Neutrophil (primary cell): ENCODE data around the gene DAPK1.

Experiments
- H3K27ac ChIP-seq: fragments of 200-600 bp; sonication (generic); 2 replicates; pipeline ENCODE4 v1.5.1; 2016; ENCODE audit warnings: mild to moderate bottlenecking, moderate library complexity
- H3K27me3 ChIP-seq: fragments of 200-600 bp; sonication (generic); 2 replicates; pipeline ENCODE4 v1.6.0; 2016; ENCODE audit warnings: mild to moderate bottlenecking
- H3K36me3 ChIP-seq: fragments of 200-600 bp; sonication (generic); 2 replicates; pipeline ENCODE4 v1.5.1; 2017
- H3K4me1 ChIP-seq, 2 experiments: fragments of 200-600 bp in 1 of 2; sonication (generic) in 1 of 2; 1 replicate in 1 of 2; 2 replicates in 1 of 2; pipeline versions ENCODE4 v1.5.1 to v1.6.1; 2013 to 2016; ENCODE audit warnings: low read depth in 1 of 2, low read length in 1 of 2, mild to moderate bottlenecking in 1 of 2, moderate library complexity in 1 of 2; ENCODE audit not compliant: control insufficient read depth in 1 of 2, insufficient read depth in 1 of 2
- H3K4me3 ChIP-seq, 2 experiments: fragments of 200-600 bp in 1 of 2; sonication (generic) in 1 of 2; 1 replicate in 1 of 2; 2 replicates in 1 of 2; pipeline ENCODE4 v1.5.1; 2013 to 2016; ENCODE audit warnings: low read depth in 1 of 2, low read length in 1 of 2, mild to moderate bottlenecking in 1 of 2, moderate library complexity in 1 of 2
- H3K9me3 ChIP-seq: fragments of 200-600 bp; sonication (generic); 2 replicates; pipeline ENCODE4 v1.5.1; 2016
- TF ChIP-seq, protein P1 (sequence below): fragments of 200-600 bp; sonication (generic); IDR thresholded peaks from 2 replicates; pipeline ENCODE4 v1.5.1; 2016; ENCODE audit warnings: antibody characterized with exemption

Gene DAPK1

GRCh38 chr9:87586731-87587355, 89.2 kb downstream of the DAPK1 start:
- TF ChIP-seq, protein P1, sequence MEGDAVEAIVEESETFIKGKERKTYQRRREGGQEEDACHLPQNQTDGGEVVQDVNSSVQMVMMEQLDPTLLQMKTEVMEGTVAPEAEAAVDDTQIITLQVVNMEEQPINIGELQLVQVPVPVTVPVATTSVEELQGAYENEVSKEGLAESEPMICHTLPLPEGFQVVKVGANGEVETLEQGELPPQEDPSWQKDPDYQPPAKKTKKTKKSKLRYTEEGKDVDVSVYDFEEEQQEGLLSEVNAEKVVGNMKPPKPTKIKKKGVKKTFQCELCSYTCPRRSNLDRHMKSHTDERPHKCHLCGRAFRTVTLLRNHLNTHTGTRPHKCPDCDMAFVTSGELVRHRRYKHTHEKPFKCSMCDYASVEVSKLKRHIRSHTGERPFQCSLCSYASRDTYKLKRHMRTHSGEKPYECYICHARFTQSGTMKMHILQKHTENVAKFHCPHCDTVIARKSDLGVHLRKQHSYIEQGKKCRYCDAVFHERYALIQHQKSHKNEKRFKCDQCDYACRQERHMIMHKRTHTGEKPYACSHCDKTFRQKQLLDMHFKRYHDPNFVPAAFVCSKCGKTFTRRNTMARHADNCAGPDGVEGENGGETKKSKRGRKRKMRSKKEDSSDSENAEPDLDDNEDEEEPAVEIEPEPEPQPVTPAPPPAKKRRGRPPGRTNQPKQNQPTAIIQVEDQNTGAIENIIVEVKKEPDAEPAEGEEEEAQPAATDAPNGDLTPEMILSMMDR: no peak

DNA sequence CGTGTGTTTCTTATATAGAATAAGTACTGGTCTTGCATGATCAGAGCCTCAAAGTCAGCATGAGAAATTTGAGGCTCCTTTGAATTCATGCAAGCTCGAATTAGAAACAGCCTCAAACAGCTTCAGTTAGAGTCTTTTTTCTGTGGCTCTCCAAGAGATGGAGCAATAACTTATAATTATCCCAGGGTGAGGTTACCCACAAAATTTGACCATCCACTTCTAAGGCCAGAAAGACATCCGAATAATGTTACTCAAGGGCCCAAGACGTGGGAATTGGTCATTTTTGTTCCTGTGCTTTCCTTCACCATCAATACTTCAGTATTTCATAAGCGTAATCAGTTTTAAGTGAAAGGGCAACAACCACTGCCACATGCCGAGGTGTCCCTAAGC, 89.7 kb downstream of the DAPK1 start:
- TF ChIP-seq, protein P1: no peak

More at GRCh38 chr9:87586731-87587355, 89.2 kb downstream of the DAPK1 start:
- Histone ChIP-seq H3K27ac (no peak overlapping the region), H3K9me3 (no peaks in the 10 kb centered on the region), H3K4me1 (peaks cover 0 to 3% of the 10 kb centered on the region in 2 experiments), H3K36me3 (no peaks in the 10 kb centered on the region), H3K27me3 (no peaks in the 10 kb centered on the region), H3K4me3 (no peak overlapping the region)

GRCh38 chr9:87587864-87588263, 90.2 kb downstream of the DAPK1 start:
- Histone ChIP-seq H3K36me3 (no peaks in the 10 kb centered on the region), H3K4me1 (peaks cover under 1 to 5% of the 10 kb centered on the region in 2 experiments), H3K27ac (no peak overlapping the region), H3K27me3 (no peaks in the 10 kb centered on the region), H3K9me3 (no peaks in the 10 kb centered on the region), H3K4me3 (no peak overlapping the region)
- TF ChIP-seq, protein P1: no peak

More for the DNA sequence above, 89.7 kb downstream of the DAPK1 start:
- no peaks in the 10 kb centered on the region for H3K9me3 ChIP-seq
- no peak overlapping the region for H3K27ac ChIP-seq
- no peaks in the 10 kb centered on the region for H3K36me3 ChIP-seq
- no peak overlapping the region for H3K4me3 ChIP-seq
- no peaks in the 10 kb centered on the region for H3K27me3 ChIP-seq
- H3K4me1 ChIP-seq: peaks cover 0 to 3% of the 10 kb centered on the region in 2 experiments

DNA sequence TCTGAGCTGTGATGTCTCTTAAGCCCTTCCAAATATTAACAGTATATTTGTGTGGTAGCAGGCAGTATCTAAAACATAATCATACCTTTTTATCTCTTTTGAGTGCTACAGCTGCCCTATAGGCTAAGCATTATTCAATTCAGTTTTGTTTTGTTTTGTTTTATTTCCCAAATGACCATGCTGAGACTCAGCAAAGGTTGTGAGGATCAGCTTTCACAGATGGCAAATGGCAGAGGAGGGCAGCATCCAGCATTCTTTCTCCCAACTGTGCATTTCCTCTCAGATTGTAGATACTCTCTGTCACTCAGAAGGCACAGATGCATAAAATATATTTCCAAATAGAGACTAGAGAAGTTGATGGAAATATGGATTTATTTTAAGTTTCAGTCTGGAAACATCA, 90.7 kb downstream of the DAPK1 start:
- no peak overlapping the region for H3K27ac ChIP-seq
- TF ChIP-seq, protein P1: no peak
- no peaks in the 10 kb centered on the region for H3K36me3 ChIP-seq
- H3K4me1 ChIP-seq: peaks cover 6 to 10% of the 10 kb centered on the region in 2 experiments
- H3K9me3 ChIP-seq: no peaks in the 10 kb centered on the region
- H3K4me3 ChIP-seq: no peak overlapping the region
- H3K27me3 ChIP-seq: no peaks in the 10 kb centered on the region

- Histone ChIP-seq H3K36me3 (no peaks in the 10 kb centered on the region), H3K4me3 (no peak overlapping the region), H3K27ac (no peak overlapping the region), H3K9me3 (no peaks in the 10 kb centered on the region), H3K27me3 (no peaks in the 10 kb centered on the region), H3K4me1 (peaks cover 26 to 29% of the 10 kb centered on the region in 2 experiments)
- TF ChIP-seq, protein P1: no peak
These were observed 93.3 kb downstream of the DAPK1 start for GRCh38 chr9:87590996-87591395.
